Pancreas (tissue), 10 donors: ENCODE data around the gene RFC4. TPM values are rescaled to one million over a fixed set of nuclear protein-coding genes. Genes with fewer than 3 reads are reported as not detected.

Experiments
- ATAC-seq, 4 donors: fragments of 200-7000 bp; cut with Tn5 transposase; one replicate each; pipeline versions ENCODE4 v1.8.0 to v1.9.1; 2020; ENCODE audit warnings: mild to moderate bottlenecking in 4 of 4, moderate library complexity in 4 of 4
- DNase-seq, 6 donors: peaks; one replicate each; pipeline ENCODE4 v3.0.0-alpha.2; 2020
- FAIRE-seq: peaks from 2 replicates; lab custom pipeline; 2012; peaks lifted over from hg19 to GRCh38; lab: Jason Lieb, UNC
- H3K27ac ChIP-seq, 4 donors: fragments of 200-600 bp; sonication (generic); 1 replicate in 3 of 4; 2 replicates in 1 of 4; pipeline versions ENCODE4 v1.5.0 to v1.8.0; 2020
- H3K27me3 ChIP-seq, 4 donors: fragments of 200-600 bp; one replicate each; pipeline ENCODE4 v1.8.0; 2021
- H3K36me3 ChIP-seq, 3 donors: fragments of 200-600 bp; sonication (generic) in 1 of 3; one replicate each; pipeline versions ENCODE4 v1.5.0 to v1.8.0; 2020 to 2021
- H3K4me1 ChIP-seq, 3 donors: fragments of 200-600 bp; one replicate each; pipeline ENCODE4 v1.8.0; 2021
- H3K4me3 ChIP-seq, 4 donors: fragments of 200-600 bp; sonication (generic) in 2 of 4; one replicate each; pipeline versions ENCODE4 v1.5.0 to v1.8.0; 2020 to 2021
- H3K9me3 ChIP-seq, 4 donors: fragments of 200-600 bp; one replicate each; pipeline ENCODE4 v1.8.0; 2021
- CTCF ChIP-seq, 4 donors: fragments of 200-600 bp; sonication (generic) in 3 of 4; IDR thresholded peaks; one replicate each; pipeline versions ENCODE4 v1.5.0 to v1.8.0; 2021; ENCODE audit warnings: antibody characterized with exemption in 4 of 4
- WGBS, 2 donors: extraction: QIAGEN DNeasy Blood & Tissue Kit; methylation state at CpG; one replicate each; pipeline ENCODE4 v1.1.7; 2013; 5-methylcytosine and 5-hydroxymethylcytosine counted together
- intact Hi-C, 3 donors: fragments of 100-400 bp; cut with DNase I; formaldehyde crosslinking; loops; one replicate each; pipeline versions ENCODE4 v1.11.1 to v1.14.2; 2022
- microRNA-seq, 2 donors: library from miRNA; unstranded; fragments of <30 nt; microRNA quantifications; one replicate each; pipeline versions ENCODE4 to v1.1.0, GENCODE V29; 2019 to 2020
- polyA plus RNA-seq, 2 donors: library from polyadenylated mRNA; stranded (reverse); fragments of 200-250 nt; gene quantifications; one replicate each; pipeline ENCODE4 v1.2.3, GENCODE V29; 2013
- total RNA-seq, 6 donors: library from RNA; stranded (reverse); fragmentation: NEBNext Ultra II Directional in 4 of 6; extraction: Animal tissue kit (Norgen Biotek cat#: 25700) in 4 of 6; gene quantifications; one replicate each; pipeline versions ENCODE4 v1.2.1 to v1.2.4, GENCODE V29; 2021 to 2023
- donor health status: healthy with polysubstance abuse.
- donor health status: DM: no; HTN: no; CAD: no; lungs with moderate emphysema.
- donor health status: DM: no; HTN: no; CAD: no.
- donor health status: control.
- donor health status: control.
- donor health status: Bipolar disorder and iron deficiency.
- donor health status: DM: yes; HTN: yes; CAD: no.
- donor health status: DM: no; HTN: no; CAD: no.
- donor health status: DM: no; HTN: no; CAD: no.
- donor health status: DM: yes; HTN: yes; CAD: no.

RFC4 gene
- total and polyA plus RNA-seq, 8 donors = 5.1 to 11.5 (median 8.0) TPM

GRCh38 chr3:186743666-186744065 is 62.6 kb downstream of the RFC4 start:
- intact Hi-C loops = no loop called here
- Histone ChIP-seq H3K36me3 (no peaks in the 10 kb centered on the region), H3K27ac (peak overlapping the region in 2 of 4 donors; percentile 22 to 46), H3K4me1 (peaks cover 0 to 19% (median 14%) of the 10 kb centered on the region in 3 donors), H3K27me3 (no peaks in the 10 kb centered on the region), H3K4me3 (no peak overlapping the region), H3K9me3 (no peaks in the 10 kb centered on the region)
- 34 to 41% methylated on average over 3 of the region's 3 CpGs for WGBS, 2 donors
- DNase-seq (no peak), FAIRE-seq (no peak), ATAC-seq (no peak)
- TF ChIP-seq CTCF (IDR thresholded peaks at IDR 0.05) = no peak

- H3K4me1 ChIP-seq = peaks cover 0 to 19% (median 14%) of the 10 kb centered on the region in 3 donors
- H3K4me3 ChIP-seq = no peak overlapping the region
- DNase-seq (no peak), ATAC-seq (peak in 3 of 4 donors; percentile 33 to 42 (median 35)), FAIRE-seq (no peak)
- WGBS, 2 donors = 51 to 60% methylated on average over 7 of the region's 7 CpGs
- H3K27ac ChIP-seq = peak overlapping the region in 3 of 4 donors; percentile 2 to 28 (median 7)
- no peak for TF ChIP-seq CTCF (IDR thresholded peaks at IDR 0.05)
- intact Hi-C loops = no loop called here
- H3K27me3 ChIP-seq = no peaks in the 10 kb centered on the region
- H3K9me3 ChIP-seq = no peaks in the 10 kb centered on the region
- no peaks in the 10 kb centered on the region for H3K36me3 ChIP-seq
Observed at GRCh38 chr3:186742618-186743380, 63.5 kb downstream of the RFC4 start.

Small RNAs within 50 kb of the gene (microRNA-seq; reads per million reads assigned to microRNA genes)
- gene MIR1248 = 9.1 to 14.7 reads per million in 2 donors

Other genes starting within 250 kb of the RFC4 start
- 1 to 10 TPM; 3.8 to 7.4 (median 5.5) TPM for gene TBCCD1, start 239.1 kb downstream of the RFC4 start, total RNA-seq
- gene TBCCD1, start 239.1 kb downstream of the RFC4 start, polyA plus RNA-seq = 1 to 10 TPM; 2.6 to 4.2 TPM
- 10 to 100 TPM; 21.9 to 33.2 (median 30.2) TPM for gene DNAJB11, start 235.8 kb downstream of the RFC4 start, total RNA-seq
- gene DNAJB11, start 235.8 kb downstream of the RFC4 start, polyA plus RNA-seq = 10 to 100 TPM; 37.1 to 52.6 TPM
- gene AHSG, start 193.4 kb downstream of the RFC4 start, total RNA-seq = 1 to 10 TPM in 1 of 6 donors, under 1 TPM in 2, not detected in 3; 0.12 to 1.8 (median 0.19) TPM
- under 1 TPM in 1 of 2 donors, not detected in 1; 0.30 TPM for gene AHSG, start 193.4 kb downstream of the RFC4 start, polyA plus RNA-seq
- gene FETUB, start 166.1 kb downstream of the RFC4 start, total RNA-seq = not detected
- not detected for gene FETUB, start 166.1 kb downstream of the RFC4 start, polyA plus RNA-seq
- gene HRG, start 140.5 kb downstream of the RFC4 start, total RNA-seq = under 1 TPM in 1 of 6 donors, not detected in 5; 0.16 TPM
- not detected for gene HRG, start 140.5 kb downstream of the RFC4 start, polyA plus RNA-seq
- under 1 TPM in 2 of 6 donors, not detected in 4; 0.09 to 0.51 TPM for gene KNG1, start 89.1 kb downstream of the RFC4 start, total RNA-seq
- under 1 TPM in 1 of 2 donors, not detected in 1; 0.14 TPM for gene KNG1, start 89.1 kb downstream of the RFC4 start, polyA plus RNA-seq
- gene EIF4A2, start 22.9 kb downstream of the RFC4 start, total RNA-seq = 100 to 1,000 TPM; 209 to 308 (median 242) TPM
- gene EIF4A2, start 22.9 kb downstream of the RFC4 start, polyA plus RNA-seq = 100 to 1,000 TPM; 276 to 402 TPM
- gene ADIPOQ, start 36.2 kb upstream of the RFC4 start, total RNA-seq = 10 to 100 TPM in 1 of 6 donors, 1 to 10 TPM in 2, under 1 TPM in 3; 0.03 to 15.1 (median 0.72) TPM
- gene ADIPOQ, start 36.2 kb upstream of the RFC4 start, polyA plus RNA-seq = 1 to 10 TPM in 1 of 2 donors, under 1 TPM in 1; 0.28 to 3.8 TPM
- 10 to 100 TPM in 3 of 6 donors, 1 to 10 TPM in 3; 5.9 to 36.6 (median 9.3) TPM for gene ST6GAL1, start 124.0 kb upstream of the RFC4 start, total RNA-seq
- 1 to 10 TPM; 4.8 to 9.1 TPM for gene ST6GAL1, start 124.0 kb upstream of the RFC4 start, polyA plus RNA-seq